HepG2 (cell line): ENCODE measurements around the gene NDUFA8. TPM values are rescaled to one million over a fixed set of nuclear protein-coding genes. Genes with fewer than 3 reads are reported as not detected.
A peak's percentile ranks its signal among the peaks of the same experiment; 100 is the strongest.

Experiments used
- ATAC-seq: fragments of 200-7000 bp; cut with Tn5 transposase; 3 replicates; pipeline ENCODE4 v1.9.1; 2020; ENCODE audit warnings: mild to moderate bottlenecking, moderate library complexity
- Bru-seq: library from RNA; stranded (reverse); fragments of 400-500 nt; gene quantifications from one replicate; lab custom pipeline; 2021; lab: Mats Ljungman, UMichigan
- BruChase-seq, 2 experiments: library from RNA; stranded (reverse); fragments of 400-500 nt; gene quantifications; one replicate each; lab custom pipeline; 2021; lab: Mats Ljungman, UMichigan
- BruUV-seq: library from RNA; stranded (reverse); fragments of 400-500 nt; replicated peaks from 2 replicates; lab custom pipeline; 2021; lab: Mats Ljungman, UMichigan
- CTCF ChIA-PET: fragments of 300-600 bp; formaldehyde crosslinking; extraction: SDS; loops from one replicate; lab custom pipeline; 2021; ENCODE audit warnings: low total read pairs, inconsistent platforms, low intra/inter-chr PET ratio; lab: Yijun Ruan, JAX
- POLR2A ChIA-PET: fragments of 350-600 bp; sonication (Branson Sonifier 250); formaldehyde crosslinking; loops from one replicate; lab custom pipeline; 2020; ENCODE audit warnings: antibody characterized with exemption, inconsistent platforms; lab: Yijun Ruan, JAX
- DNase-seq: peaks from one replicate; pipeline ENCODE4 v3.0.0-alpha.2; 2015; ENCODE audit warnings: low spot score
- FAIRE-seq: peaks from 3 replicates; lab custom pipeline; 2011; peaks lifted over from hg19 to GRCh38; lab: Jason Lieb, UNC
- H2AFZ ChIP-seq: one replicate; pipeline ENCODE4 v1.6.1; 2011; ENCODE audit warnings: low read length, inconsistent platforms
- H3K27ac ChIP-seq: fragments of 300-600 bp; 3 replicates; pipeline ENCODE4 v1.8.0; 2011; ENCODE audit warnings: mixed run types, mild to moderate bottlenecking, mixed read lengths, low read length, inconsistent platforms; ENCODE audit not compliant: insufficient read depth; ENCODE audit errors: extremely low read length
- H3K27me3 ChIP-seq, 2 experiments: fragments of 200-600 bp in 1 of 2; 2 replicates in 1 of 2; 3 replicates in 1 of 2; pipeline versions ENCODE4 v1.6.0 to v1.8.0; 2011; ENCODE audit warnings: low read length in 2 of 2, mild to moderate bottlenecking in 2 of 2, moderate library complexity in 2 of 2, inconsistent platforms in 1 of 2; ENCODE audit not compliant: insufficient read depth in 2 of 2, control insufficient read depth in 1 of 2
- H3K36me3 ChIP-seq, 2 experiments: fragments of 200-600 bp in 1 of 2; replicated peaks in 1 of 2; 2 replicates in 1 of 2; 3 replicates in 1 of 2; pipeline versions ENCODE4 v1.5.1 to v1.8.0; 2011; ENCODE audit warnings: low read length in 2 of 2, inconsistent platforms in 1 of 2; ENCODE audit not compliant: insufficient read depth in 2 of 2, control insufficient read depth in 1 of 2
- H3K4me1 ChIP-seq: 2 replicates; pipeline ENCODE4 v1.5.1; 2012; ENCODE audit warnings: low read length, inconsistent platforms; ENCODE audit not compliant: insufficient read depth
- H3K4me2 ChIP-seq: 2 replicates; pipeline ENCODE4 v1.6.0; 2011; ENCODE audit warnings: low read depth, low read length, inconsistent platforms
- H3K4me3 ChIP-seq, 3 experiments: fragments of 200-600 bp in 1 of 3; sonication (generic), shearing (Covaris generic) in 1 of 3; replicated peaks in 1 of 3; 2 replicates each; pipeline ENCODE4 v1.5.1; 2011 to 2016; ENCODE audit warnings: low read length in 3 of 3, inconsistent platforms in 2 of 3, low read depth in 2 of 3, mild to moderate bottlenecking in 2 of 3, control low read depth in 1 of 3, mixed read lengths in 1 of 3; ENCODE audit not compliant: insufficient read depth in 1 of 3
- H3K79me2 ChIP-seq: one replicate; pipeline ENCODE4 v1.6.1; 2011; ENCODE audit warnings: low read length, inconsistent platforms; ENCODE audit not compliant: insufficient read depth
- H3K9ac ChIP-seq: 2 replicates; pipeline ENCODE4 v1.6.0; 2011; ENCODE audit warnings: mild to moderate bottlenecking, low read depth, low read length, inconsistent platforms; ENCODE audit not compliant: insufficient read depth
- H3K9me3 ChIP-seq: 2 replicates; pipeline ENCODE4 v1.5.1; 2012; ENCODE audit warnings: mild to moderate bottlenecking, low read length
- H4K20me1 ChIP-seq: 2 replicates; pipeline ENCODE4 v1.6.0; 2011; ENCODE audit warnings: inconsistent platforms, mild to moderate bottlenecking, low read length, moderate library complexity; ENCODE audit not compliant: insufficient read depth
- DR1 ChIP-seq: sonication (generic); formaldehyde crosslinking; IDR thresholded peaks from 2 replicates; pipeline ENCODE4 v1.8.0; 2021; ENCODE audit warnings: mild to moderate bottlenecking, missing genetic modification reagents, inconsistent platforms
- HDAC1 ChIP-seq: sonication (generic); formaldehyde crosslinking; IDR thresholded peaks from 2 replicates; pipeline ENCODE4 v1.5.1; 2020; ENCODE audit warnings: mild to moderate bottlenecking, missing genetic modification reagents
- KAT8 ChIP-seq: IDR thresholded peaks from 2 replicates; pipeline ENCODE4 v1.6.1; 2016; ENCODE audit warnings: missing genetic modification reagents, missing compliant biosample characterization
- NCOA2 ChIP-seq: sonication (generic); formaldehyde crosslinking; IDR thresholded peaks from 2 replicates; pipeline ENCODE4 v1.8.0; 2022; ENCODE audit warnings: inconsistent platforms
- NFYB ChIP-seq: sonication (generic); formaldehyde crosslinking; IDR thresholded peaks from 2 replicates; pipeline ENCODE4 v1.4.0; 2020; ENCODE audit warnings: missing genetic modification reagents
- POGZ ChIP-seq: sonication (generic); formaldehyde crosslinking; IDR thresholded peaks from 2 replicates; pipeline ENCODE4 v1.4.0; 2020; ENCODE audit warnings: mild to moderate bottlenecking, missing genetic modification reagents
- POLR2A ChIP-seq, 2 experiments: IDR thresholded peaks; 2 replicates each; pipeline ENCODE4 v1.6.1; 2011; ENCODE audit warnings: low read depth in 2 of 2, low read length in 2 of 2, mild to moderate bottlenecking in 1 of 2, moderate library complexity in 1 of 2; ENCODE audit not compliant: insufficient read depth in 1 of 2
- RFXAP ChIP-seq: sonication (generic); formaldehyde crosslinking; IDR thresholded peaks from 2 replicates; pipeline ENCODE4 v1.4.0; 2020; ENCODE audit warnings: missing genetic modification reagents, borderline replicate concordance
- SRY ChIP-seq: sonication (generic); formaldehyde crosslinking; IDR thresholded peaks from 2 replicates; pipeline ENCODE4 v1.8.0; 2022; ENCODE audit warnings: mild to moderate bottlenecking, missing genetic modification reagents
- ZBTB8A ChIP-seq: sonication (generic); formaldehyde crosslinking; IDR thresholded peaks from 2 replicates; pipeline ENCODE4 v1.4.0; 2020; ENCODE audit warnings: mild to moderate bottlenecking, low read depth, missing genetic modification reagents, borderline replicate concordance
- ZNF343 ChIP-seq: sonication (generic); formaldehyde crosslinking; IDR thresholded peaks from 2 replicates; pipeline ENCODE4 v1.4.0; 2020; ENCODE audit warnings: mild to moderate bottlenecking, missing genetic modification reagents
- ZNF432 ChIP-seq: sonication (generic); formaldehyde crosslinking; IDR thresholded peaks from 2 replicates; pipeline ENCODE4 v1.5.0; 2020; ENCODE audit warnings: missing genetic modification reagents, mild to moderate bottlenecking, borderline replicate concordance
- ZNF446 ChIP-seq: sonication (generic); formaldehyde crosslinking; IDR thresholded peaks from 2 replicates; pipeline ENCODE4 v1.5.0; 2020; ENCODE audit warnings: mild to moderate bottlenecking, missing genetic modification reagents
- ZNF766 ChIP-seq: sonication (generic); formaldehyde crosslinking; IDR thresholded peaks from 2 replicates; pipeline ENCODE4 v1.5.0; 2020; ENCODE audit warnings: missing genetic modification reagents, borderline replicate concordance
- ZNF841 ChIP-seq: sonication (generic); formaldehyde crosslinking; IDR thresholded peaks from 2 replicates; pipeline ENCODE4 v1.8.1; 2023; ENCODE audit warnings: missing genetic modification reagents, borderline replicate concordance
- WGBS: methylation state at CpG from one replicate; pipeline ENCODE4 v1.1.6; 2017; ENCODE audit warnings: low lambda C conversion rate; 5-methylcytosine and 5-hydroxymethylcytosine counted together
- in situ Hi-C: cut with HindIII; loops from 2 replicates; pipeline ENCODE4 v1.10.0; 2017; ENCODE audit warnings: low pct_unique_long_range_greater_than_20kb; ENCODE audit not compliant: extremely low pct_ligation_motif_present
- intact Hi-C: fragments of 100-400 bp; cut with micrococcal nuclease; formaldehyde crosslinking; loops from one replicate; pipeline ENCODE4 v1.10.0; 2022; ENCODE audit not compliant: unreplicated experiment
- long read RNA-seq, 2 experiments: library from RNA in 1 of 2; library from polyadenylated mRNA in 1 of 2; stranded (forward) in 1 of 2; unstranded in 1 of 2; transcript quantifications; one replicate each; pipeline ENCODE4 v2.0.0, GENCODE V29; 2019 to 2022
- polyA minus RNA-seq, 3 experiments: library from RNA; depleted of rRNA, polyadenylated mRNA; stranded (reverse); fragments of >200 nt; gene quantifications; 2 replicates each; pipeline ENCODE4 v1.2.3, GENCODE V29; 2011; ENCODE audit warnings: low replicate concordance in 1 of 3
- polyA plus RNA-seq, 8 experiments: library from polyadenylated mRNA; depleted of rRNA in 3 of 8; stranded (reverse) in 7 of 8; unstranded in 1 of 8; fragments of >200 nt; fragmentation: Illumina TruSeq in 4 of 8; extraction: Trizol in 4 of 8; gene quantifications; 2 replicates each; pipeline versions ENCODE4 v1.2.1 to v1.2.3, GENCODE V29; 2011 to 2016; ENCODE audit warnings: low read depth in 4 of 8, missing spikeins in 1 of 8, mixed read lengths in 1 of 8; ENCODE audit not compliant: insufficient read depth in 1 of 8
- total RNA-seq, 5 experiments: library from RNA; depleted of rRNA; stranded (reverse); fragments of >200 nt; fragmentation: Illumina TruSeq; extraction: Trizol; gene quantifications; 2 replicates each; pipeline ENCODE4 v1.2.3, GENCODE V29; 2016; ENCODE audit warnings: low read depth in 1 of 5
- TF ChIP-seq, protein P1 (sequence below): conservative IDR thresholded peaks from 2 replicates; pipeline ENCODE4 v1.6.1; 2018; ENCODE audit warnings: missing genetic modification reagents

Gene NDUFA8
- total RNA-seq (2016; rRNA removed; fragmentation: Illumina TruSeq; extraction: Trizol) (71.7 and 112 TPM in 2 replicates), polyA plus RNA-seq (2011; rRNA removed) (57.7 and 68.6 TPM in 2 replicates), polyA minus RNA-seq (2011; rRNA and poly(A)+ RNA removed; ENCODE audit: low replicate concordance) (32.8 and 96.4 TPM in 2 replicates), Bru-seq, nascent RNA (percentile 69 among the genes with signal in this experiment), BruChase-seq, experiment 1, labeled RNA remaining after a 6-hour chase (percentile 66 among the genes with signal in this experiment), BruChase-seq, experiment 2, labeled RNA remaining after a 2-hour chase (percentile 61 among the genes with signal in this experiment)
- 24.0 and 28.2 TPM in 2 replicates for total RNA-seq (2016; cell fraction: cytosol; rRNA removed; fragmentation: Illumina TruSeq; extraction: Trizol; ENCODE audit: low read depth)
- total RNA-seq (2016; cell fraction: insoluble cytoplasmic fraction; rRNA removed; fragmentation: Illumina TruSeq; extraction: Trizol), result 77.1 and 98.9 TPM in 2 replicates
- 33.8 and 34.5 TPM in 2 replicates for total RNA-seq (2016; cell fraction: membrane; rRNA removed; fragmentation: Illumina TruSeq; extraction: Trizol)
- 26.2 and 29.8 TPM in 2 replicates for total RNA-seq (2016; cell fraction: nucleus; rRNA removed; fragmentation: Illumina TruSeq; extraction: Trizol)
- polyA plus RNA-seq (2011; cell fraction: cytosol; rRNA removed), result 66.4 and 77.0 TPM in 2 replicates
- polyA plus RNA-seq (2011; cell fraction: nucleus; rRNA removed), result 14.6 and 17.0 TPM in 2 replicates
- 57.2 and 70.1 TPM in 2 replicates for polyA plus RNA-seq (2012)
- 37.6 and 46.4 TPM in 2 replicates for polyA plus RNA-seq (2016; cell fraction: cytosol; fragmentation: Illumina TruSeq; extraction: Trizol; ENCODE audit: low read depth)
- polyA plus RNA-seq (2016; cell fraction: insoluble cytoplasmic fraction; fragmentation: Illumina TruSeq; extraction: Trizol; ENCODE audit: low read depth), result 144 and 158 TPM in 2 replicates
- polyA plus RNA-seq (2016; cell fraction: membrane; fragmentation: Illumina TruSeq; extraction: Trizol; ENCODE audit: low read depth), result 38.1 and 41.4 TPM in 2 replicates
- 63.9 and 64.9 TPM in 2 replicates for polyA plus RNA-seq (2016; cell fraction: nucleus; fragmentation: Illumina TruSeq; extraction: Trizol; ENCODE audit: insufficient read depth, low read depth)
- 26.3 and 30.2 TPM in 2 replicates for polyA minus RNA-seq (2011; cell fraction: cytosol; rRNA and poly(A)+ RNA removed)
- 9.5 and 12.1 TPM in 2 replicates for polyA minus RNA-seq (2011; cell fraction: nucleus; rRNA and poly(A)+ RNA removed)
- long read RNA-seq, experiment 1, transcript NDUFA8-201 (4 exons, 844 nt), result major isoform, 125 of 136 reads
- long read RNA-seq, experiment 1, partial matches to known transcripts, result 2 of 136 reads
- long read RNA-seq, experiment 1, other reads (novel, unspliced or antisense), result 9 of 136 reads
- long read RNA-seq, experiment 2, transcript NDUFA8-201 (4 exons, 844 nt), result major isoform, 86 of 101 reads
- long read RNA-seq, experiment 2, partial matches to known transcripts, result 6 of 101 reads
- long read RNA-seq, experiment 2, other reads (novel, unspliced or antisense), result 9 of 101 reads

DNA sequence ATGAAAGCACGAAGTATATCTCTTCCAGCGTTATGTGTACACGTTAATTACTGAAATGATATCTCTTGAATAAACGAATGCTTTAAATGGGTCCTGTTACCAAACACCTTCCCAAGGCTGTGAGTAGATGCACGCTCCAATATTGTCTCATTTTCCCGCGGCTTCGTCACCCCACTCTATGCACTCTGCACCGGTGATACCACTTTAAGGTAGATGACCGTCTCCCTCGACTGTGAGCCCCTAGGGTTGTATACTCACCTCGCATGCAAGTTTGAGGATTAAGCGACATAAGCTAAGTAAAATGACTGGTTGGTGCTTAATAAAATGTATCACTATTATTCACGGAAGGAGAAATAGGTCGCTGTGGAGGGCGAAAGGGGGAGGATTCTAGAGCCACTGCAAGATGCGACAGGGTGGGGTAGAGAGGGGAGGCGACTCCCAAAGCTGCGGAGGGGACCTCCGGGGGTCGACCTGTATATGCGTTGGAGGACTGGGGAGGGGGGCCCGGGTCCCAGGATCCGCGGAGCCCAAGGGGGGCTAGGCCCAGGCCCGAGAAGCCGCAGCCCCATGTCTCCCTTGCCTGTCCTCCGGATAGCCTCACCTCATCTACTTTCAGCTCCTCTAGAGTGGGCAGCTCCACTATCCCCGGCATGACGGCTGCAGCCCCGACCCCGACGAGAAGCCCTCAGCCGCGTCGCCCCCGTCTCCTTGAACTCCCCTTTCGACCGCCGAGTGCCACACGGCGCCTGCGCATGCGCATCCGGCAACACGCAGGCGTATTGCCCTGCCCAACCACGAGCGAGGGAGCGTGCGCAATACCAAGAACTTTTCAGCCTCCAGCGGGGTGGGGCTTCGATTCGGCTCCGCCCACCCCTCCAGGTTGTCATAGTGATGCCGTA is at the start of gene NDUFA8, which contains the start of gene MORN5:
Gene NDUFA8, minus strand, starts transcription at position 754 of the 899 bp plus-strand sequence. Its CDS starts 102 bp downstream, at position 652.
Gene MORN5, plus strand, starts transcription at position 883 of the 899 bp plus-strand sequence. CDS start 65 bp downstream, outside the sequence.
- Histone ChIP-seq H3K9ac (peak within 1 kb of the TSS; percentile 90), H2AFZ (no peak within 1 kb of the TSS), H3K4me3 (peak within 1 kb of the TSS; percentile 75 to 85 (median 81)), H3K4me2 (peak within 1 kb of the TSS; percentile 96), H3K27me3 (no peaks in the 10 kb centered on the region; a peak in 1 of 5 replicates), H3K79me2 (peaks cover 39% of the 10 kb centered on the region), H3K4me1 (peaks cover 36% of the 10 kb centered on the region), H4K20me1 (0 out of 2 replicates have a peak, but pooled peaks cover 3% of the 10 kb centered on the region), H3K27ac (peak within 1 kb of the TSS; percentile 70), H3K9me3 (no peaks in the 10 kb centered on the region), H3K36me3 (no peaks in the 10 kb centered on the region)
- in situ Hi-C loops, result no loop called here
- DNase-seq (peak; percentile 92), ATAC-seq (peak; percentile 94), FAIRE-seq (peak; percentile 96)
- under 1% methylated on average over 23 of the region's 56 CpGs for WGBS
- TSS peak; percentile 74 for BruUV-seq
- intact Hi-C loops, result no loop called here
- ChIA-PET POLR2A (interaction anchor here (0.8 to 1.0 kb wide), 2 partner anchors 20 to 29 kb away, joined by 3 read pairs; no protein-coding TSS in a partner anchor), CTCF (no interaction called here)
- peak; percentile 75; the same call in 1 of the 2 replicates for TF ChIP-seq SRY
- TF ChIP-seq HDAC1, result peak; percentile 53; the same call in 1 of the 2 replicates
- TF ChIP-seq ZNF841 (CRISPR knock-in tag), result no peak
- no peak for TF ChIP-seq ZBTB8A
- TF ChIP-seq ZNF446 (CRISPR knock-in tag), result no peak
- no peak for TF ChIP-seq RFXAP (CRISPR knock-in tag)
- peak; percentile 67 for TF ChIP-seq KAT8 (CRISPR knock-in tag)
- peak; percentile 65 to 96 for TF ChIP-seq POLR2A (IDR thresholded peaks at IDR 0.05; ENCODE audit: insufficient read depth in 1 of 2, low read depth in 2 of 2, low read length in 2 of 2)
- TF ChIP-seq ZNF432 (CRISPR knock-in tag), result no peak
- TF ChIP-seq NCOA2 (CRISPR knock-in tag), result no peak
- no peak for TF ChIP-seq ZNF343 (CRISPR knock-in tag)
- TF ChIP-seq POGZ, result peak; percentile 54
- peak; percentile 63 for TF ChIP-seq NFYB
- TF ChIP-seq, protein P1, sequence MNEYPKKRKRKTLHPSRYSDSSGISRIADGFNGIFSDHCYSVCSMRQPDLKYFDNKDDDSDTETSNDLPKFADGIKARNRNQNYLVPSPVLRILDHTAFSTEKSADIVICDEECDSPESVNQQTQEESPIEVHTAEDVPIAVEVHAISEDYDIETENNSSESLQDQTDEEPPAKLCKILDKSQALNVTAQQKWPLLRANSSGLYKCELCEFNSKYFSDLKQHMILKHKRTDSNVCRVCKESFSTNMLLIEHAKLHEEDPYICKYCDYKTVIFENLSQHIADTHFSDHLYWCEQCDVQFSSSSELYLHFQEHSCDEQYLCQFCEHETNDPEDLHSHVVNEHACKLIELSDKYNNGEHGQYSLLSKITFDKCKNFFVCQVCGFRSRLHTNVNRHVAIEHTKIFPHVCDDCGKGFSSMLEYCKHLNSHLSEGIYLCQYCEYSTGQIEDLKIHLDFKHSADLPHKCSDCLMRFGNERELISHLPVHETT, result no peak
- TF ChIP-seq ZNF766 (CRISPR knock-in tag), result 0 out of 2 replicates have a peak, but pooled peaks have one; percentile 49
- TF ChIP-seq DR1, result no peak; the same call in 1 of the 2 replicates
